ENCODE measurements around the gene ALS2.

DNA sequence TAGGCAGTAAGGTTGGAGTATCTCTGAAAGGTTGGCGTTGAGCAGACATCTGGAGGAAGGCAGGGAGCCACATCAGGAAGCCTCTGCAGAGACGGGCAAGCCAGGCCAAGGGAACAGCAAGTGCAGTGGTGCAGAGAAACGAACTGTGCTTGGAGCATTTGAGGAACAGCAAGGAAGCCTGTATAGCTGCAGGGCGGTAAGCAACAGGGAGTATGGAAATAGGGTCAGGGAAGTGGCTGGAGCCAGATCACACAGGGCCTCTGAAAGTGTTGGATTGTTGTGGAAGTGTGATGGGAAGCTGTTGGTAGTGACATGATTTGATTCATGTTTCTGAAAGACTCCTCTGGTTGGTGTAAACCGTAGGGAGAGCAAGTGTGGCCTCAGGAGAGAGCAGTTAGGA lies 124.0 kb downstream of the ALS2 start:
- TF ChIP-seq, protein P1, sequence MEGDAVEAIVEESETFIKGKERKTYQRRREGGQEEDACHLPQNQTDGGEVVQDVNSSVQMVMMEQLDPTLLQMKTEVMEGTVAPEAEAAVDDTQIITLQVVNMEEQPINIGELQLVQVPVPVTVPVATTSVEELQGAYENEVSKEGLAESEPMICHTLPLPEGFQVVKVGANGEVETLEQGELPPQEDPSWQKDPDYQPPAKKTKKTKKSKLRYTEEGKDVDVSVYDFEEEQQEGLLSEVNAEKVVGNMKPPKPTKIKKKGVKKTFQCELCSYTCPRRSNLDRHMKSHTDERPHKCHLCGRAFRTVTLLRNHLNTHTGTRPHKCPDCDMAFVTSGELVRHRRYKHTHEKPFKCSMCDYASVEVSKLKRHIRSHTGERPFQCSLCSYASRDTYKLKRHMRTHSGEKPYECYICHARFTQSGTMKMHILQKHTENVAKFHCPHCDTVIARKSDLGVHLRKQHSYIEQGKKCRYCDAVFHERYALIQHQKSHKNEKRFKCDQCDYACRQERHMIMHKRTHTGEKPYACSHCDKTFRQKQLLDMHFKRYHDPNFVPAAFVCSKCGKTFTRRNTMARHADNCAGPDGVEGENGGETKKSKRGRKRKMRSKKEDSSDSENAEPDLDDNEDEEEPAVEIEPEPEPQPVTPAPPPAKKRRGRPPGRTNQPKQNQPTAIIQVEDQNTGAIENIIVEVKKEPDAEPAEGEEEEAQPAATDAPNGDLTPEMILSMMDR (conservative IDR thresholded peaks at IDR 0.05; ENCODE audit: low read depth, low read length): no peak
- TF ChIP-seq EZH2 (IDR thresholded peaks at IDR 0.05; ENCODE audit: borderline replicate concordance, low read depth, low read length, poor library complexity, severe bottlenecking): no peak

Data from A673 (cell line).